ENCODE data around the gene RLIM. TPM values are rescaled to one million over a fixed set of nuclear protein-coding genes. Genes with fewer than 3 reads are reported as not detected.
A peak's percentile ranks its signal among the peaks of the same experiment; 100 is the strongest.

The RLIM gene
- polyA plus RNA-seq, 3 donors = 7.6 to 10.3 (median 8.4) TPM

DNA sequence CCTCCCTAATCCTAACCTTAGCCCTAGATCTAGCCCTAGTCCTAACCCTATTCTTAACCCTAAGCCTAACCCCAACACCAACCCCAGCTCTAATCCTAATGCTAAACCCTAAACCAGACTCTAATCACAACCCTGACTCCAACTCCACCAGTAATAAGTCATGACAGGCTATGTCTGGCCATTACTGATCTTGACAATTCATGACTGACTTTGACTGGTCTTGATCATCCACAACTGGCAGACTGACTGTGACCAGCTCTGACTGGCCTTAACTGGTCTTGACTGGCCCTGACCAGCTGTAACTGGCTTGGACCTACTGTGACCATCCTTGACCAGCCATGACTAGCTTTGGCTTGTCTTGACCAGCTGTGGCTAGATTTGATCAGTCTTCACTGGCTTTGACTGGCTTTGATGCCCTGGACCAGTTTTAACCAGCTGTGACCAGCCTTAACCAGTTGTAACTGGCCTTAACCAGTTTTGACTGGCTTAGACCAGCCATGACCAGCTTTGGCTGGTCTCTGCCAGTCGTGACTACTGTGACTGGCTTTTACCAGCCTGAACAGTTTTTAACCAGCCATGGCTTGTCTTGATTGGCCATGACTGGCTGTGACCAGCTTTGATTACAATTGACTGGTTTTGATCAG is 68.4 kb downstream of the RLIM start:
- Mint-ChIP-seq H3K4me1 (peaks cover 3% of the 10 kb centered on the region), H3K36me3 (no peaks in the 10 kb centered on the region), H3K27ac (peak overlapping the region in 1 of 7 donors; percentile 25), H3K4me3 (no peak overlapping the region), H3K27me3 (ENCODE audit: low read depth in 3 of 3) (peaks cover 2 to 7% (median 4%) of the 10 kb centered on the region in 3 donors), H3K9me3 (peaks cover 0 to 7% (median 0%) of the 10 kb centered on the region in 7 donors)
- H4K20me1 ChIP-seq (ENCODE audit: insufficient read depth, low read length) = no peaks in the 10 kb centered on the region
- no peak overlapping the region for H3K4me3 ChIP-seq (replicated peaks in 1 of 3; ENCODE audit: low read depth in 2 of 3, low read length in 3 of 3)
- no CpG with 5 or more reads among the region's 1 CpG for WGBS (ENCODE audit: insufficient coverage)
- H3K36me3 ChIP-seq (replicated peaks in 1 of 2; ENCODE audit: control insufficient read depth in 1 of 2, insufficient read depth in 2 of 2, low read length in 2 of 2) = no peaks in the 10 kb centered on the region
- DNase-seq = no peak
- H3K27ac ChIP-seq (ENCODE audit: low read depth in 1 of 2, low read length in 2 of 2) = no peak overlapping the region
- no peaks in the 10 kb centered on the region for H3K79me2 ChIP-seq (ENCODE audit: insufficient read depth, low read length)
- no peak overlapping the region for H2AFZ ChIP-seq (ENCODE audit: insufficient read depth, low read depth, low read length, poor library complexity, severe bottlenecking)
- H3K27me3 ChIP-seq (ENCODE audit: control insufficient read depth in 2 of 2, insufficient read depth in 2 of 2, low read length in 2 of 2) = no peaks in the 10 kb centered on the region
- H3K9ac ChIP-seq (ENCODE audit: insufficient read depth, low read length, poor library complexity, severe bottlenecking) = no peak overlapping the region
- TF ChIP-seq CTCF (IDR thresholded peaks at IDR 0.05) = no peak
- H3K9me3 ChIP-seq (replicated peaks in 1 of 2; ENCODE audit: control insufficient read depth in 1 of 2, insufficient read depth in 1 of 2, low read length in 2 of 2) = no peaks in the 10 kb centered on the region
- intact Hi-C loops (cut with micrococcal nuclease) = loop anchor here in 1 of 2 donors (10.0 kb wide), 1 partner anchor 311 kb away; no protein-coding TSS in a partner anchor
- H3K4me2 ChIP-seq (replicated peaks; ENCODE audit: extremely low read depth, low read length, poor library complexity, severe bottlenecking) = no peak overlapping the region
- peaks cover 0 to 7% of the 10 kb centered on the region in 2 donors for H3K4me1 ChIP-seq (ENCODE audit: control insufficient read depth in 1 of 2, insufficient read depth in 2 of 2, low read length in 2 of 2)

DNA sequence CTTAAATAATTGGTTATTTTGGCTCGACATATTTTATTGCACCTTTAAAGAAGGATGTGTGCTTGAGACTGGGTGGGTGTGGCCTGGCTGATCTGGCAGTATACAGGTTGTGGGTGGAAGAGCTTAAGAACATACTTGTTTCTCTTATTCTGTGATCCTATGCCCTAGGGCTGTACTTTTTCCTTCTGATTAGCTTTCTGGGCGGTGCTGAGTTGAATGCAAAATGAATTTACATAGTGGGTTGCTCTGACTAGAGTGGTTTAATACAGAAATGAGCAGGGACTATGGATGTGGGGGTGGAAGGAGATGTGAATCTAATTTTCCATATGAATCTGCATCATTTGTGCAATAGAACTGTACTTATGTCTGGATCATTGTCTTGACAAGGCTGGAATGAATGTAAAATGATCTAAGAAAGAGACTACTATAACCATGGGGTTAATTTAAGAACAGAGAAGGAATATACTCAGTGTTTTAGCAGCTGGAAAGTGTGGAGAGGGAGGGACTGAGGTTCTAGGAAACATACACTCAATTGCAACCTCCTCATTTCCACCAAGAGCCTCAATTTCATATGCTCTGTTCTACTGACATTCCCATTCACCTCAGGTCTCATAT is 73.7 kb downstream of the RLIM start:
- no peak overlapping the region for H2AFZ ChIP-seq (ENCODE audit: insufficient read depth, low read depth, low read length, poor library complexity, severe bottlenecking)
- intact Hi-C loops (cut with micrococcal nuclease) = loop anchor here in 1 of 2 donors (10.0 kb wide), 1 partner anchor 306 kb away; no protein-coding TSS in a partner anchor
- Mint-ChIP-seq H3K36me3 (no peaks in the 10 kb centered on the region), H3K27me3 (ENCODE audit: low read depth in 3 of 3) (peaks cover 3 to 9% (median 4%) of the 10 kb centered on the region in 3 donors), H3K4me1 (peaks cover 10% of the 10 kb centered on the region), H3K4me3 (no peak overlapping the region), H3K9me3 (peaks cover 0 to 8% (median 1%) of the 10 kb centered on the region in 7 donors), H3K27ac (no peak overlapping the region)
- H3K27me3 ChIP-seq (ENCODE audit: control insufficient read depth in 2 of 2, insufficient read depth in 2 of 2, low read length in 2 of 2) = no peaks in the 10 kb centered on the region
- no peak for TF ChIP-seq CTCF (IDR thresholded peaks at IDR 0.05)
- H3K4me1 ChIP-seq (ENCODE audit: control insufficient read depth in 1 of 2, insufficient read depth in 2 of 2, low read length in 2 of 2) = peaks cover 6 to 13% of the 10 kb centered on the region in 2 donors
- no peak overlapping the region for H3K27ac ChIP-seq (ENCODE audit: low read depth in 1 of 2, low read length in 2 of 2)
- H3K79me2 ChIP-seq (ENCODE audit: insufficient read depth, low read length) = no peaks in the 10 kb centered on the region
- no peak for DNase-seq
- H3K9me3 ChIP-seq (replicated peaks in 1 of 2; ENCODE audit: control insufficient read depth in 1 of 2, insufficient read depth in 1 of 2, low read length in 2 of 2) = no peaks in the 10 kb centered on the region
- H3K4me3 ChIP-seq (replicated peaks in 1 of 3; ENCODE audit: low read depth in 2 of 3, low read length in 3 of 3) = no peak overlapping the region
- H4K20me1 ChIP-seq (ENCODE audit: insufficient read depth, low read length) = no peaks in the 10 kb centered on the region
- no CpG with 5 or more reads among the region's 2 CpGs for WGBS (ENCODE audit: insufficient coverage)
- H3K4me2 ChIP-seq (replicated peaks; ENCODE audit: extremely low read depth, low read length, poor library complexity, severe bottlenecking) = no peak overlapping the region
- H3K9ac ChIP-seq (ENCODE audit: insufficient read depth, low read length, poor library complexity, severe bottlenecking) = no peak overlapping the region
- H3K36me3 ChIP-seq (replicated peaks in 1 of 2; ENCODE audit: control insufficient read depth in 1 of 2, insufficient read depth in 2 of 2, low read length in 2 of 2) = no peaks in the 10 kb centered on the region

Data from CD14-positive monocyte (primary cell).